Bronchial epithelial cell (primary cell): ENCODE measurements around the gene VIPR1. TPM values are rescaled to one million over a fixed set of nuclear protein-coding genes. Genes with fewer than 3 reads are reported as not detected.
A peak's percentile ranks its signal among the peaks of the same experiment; 100 is the strongest.

ENCODE experiments used
- DNase-seq: peaks from one replicate; pipeline ENCODE4 v3.0.0-alpha.2; 2010; ENCODE audit warnings: low read depth
- FAIRE-seq: peaks from 2 replicates; lab custom pipeline; 2011; peaks lifted over from hg19 to GRCh38; lab: Jason Lieb, UNC
- H3K27me3 ChIP-seq: 2 replicates; pipeline ENCODE4 v1.5.1; 2011; ENCODE audit warnings: low read length; ENCODE audit not compliant: control insufficient read depth, insufficient read depth
- H3K36me3 ChIP-seq: 2 replicates; pipeline ENCODE4 v1.5.1; 2011; ENCODE audit warnings: low read length; ENCODE audit not compliant: control insufficient read depth, insufficient read depth
- H3K4me3 ChIP-seq: 2 replicates; pipeline ENCODE4 v1.5.1; 2011; ENCODE audit warnings: mild to moderate bottlenecking, low read depth, low read length, control low read depth
- total RNA-seq: library from RNA; depleted of rRNA; stranded (reverse); fragments of >200 nt; gene quantifications from 2 replicates; pipeline ENCODE4 v1.2.1, GENCODE V29; 2014
- TF ChIP-seq, protein P1 (sequence below): IDR thresholded peaks from 2 replicates; pipeline ENCODE4 v1.5.1; 2011; ENCODE audit warnings: mild to moderate bottlenecking, moderate library complexity, low read length, control low read depth, inconsistent platforms; ENCODE audit not compliant: insufficient read depth, severe bottlenecking

Gene VIPR1
- total RNA-seq, 1 donor from 2014 or later = 5.8 TPM

DNA sequence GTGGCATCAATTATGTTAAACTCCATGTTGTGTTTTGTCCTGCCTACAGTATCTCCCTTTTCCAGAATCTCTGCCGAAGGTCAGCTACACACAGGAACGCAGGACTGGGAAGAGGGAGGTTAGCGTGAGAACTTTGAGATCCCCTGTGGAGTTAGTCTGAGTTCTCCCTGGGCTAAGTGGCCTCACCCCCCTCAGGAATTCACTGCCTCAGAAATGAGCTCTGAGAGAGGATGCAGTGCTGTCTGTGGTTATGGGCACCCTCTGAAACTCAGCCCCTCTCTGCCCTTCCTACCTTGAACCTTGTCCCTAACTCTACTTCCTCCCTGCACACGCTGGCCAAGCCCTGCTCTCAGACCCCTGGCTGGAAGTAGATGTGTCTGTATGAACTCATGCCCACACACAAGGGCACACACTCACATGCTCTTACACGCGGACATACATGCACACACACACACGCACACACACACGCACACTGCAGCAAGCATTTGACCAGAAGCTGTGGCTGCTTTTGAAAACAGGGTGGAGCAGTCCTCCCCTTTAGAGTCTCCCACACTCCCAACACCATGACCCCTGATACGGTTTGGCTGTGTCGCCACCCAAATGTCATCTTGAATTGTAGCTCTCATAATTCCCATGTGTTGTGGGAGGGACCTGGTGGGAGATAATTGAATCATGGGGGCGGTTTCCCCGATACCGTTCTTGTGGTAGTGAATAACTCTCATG lies 5.3 kb upstream of the VIPR1 start:
- Histone ChIP-seq H3K4me3 (no peak overlapping the region), H3K27me3 (peaks cover 4% of the 10 kb centered on the region), H3K36me3 (no peaks in the 10 kb centered on the region)
- TF ChIP-seq, protein P1, sequence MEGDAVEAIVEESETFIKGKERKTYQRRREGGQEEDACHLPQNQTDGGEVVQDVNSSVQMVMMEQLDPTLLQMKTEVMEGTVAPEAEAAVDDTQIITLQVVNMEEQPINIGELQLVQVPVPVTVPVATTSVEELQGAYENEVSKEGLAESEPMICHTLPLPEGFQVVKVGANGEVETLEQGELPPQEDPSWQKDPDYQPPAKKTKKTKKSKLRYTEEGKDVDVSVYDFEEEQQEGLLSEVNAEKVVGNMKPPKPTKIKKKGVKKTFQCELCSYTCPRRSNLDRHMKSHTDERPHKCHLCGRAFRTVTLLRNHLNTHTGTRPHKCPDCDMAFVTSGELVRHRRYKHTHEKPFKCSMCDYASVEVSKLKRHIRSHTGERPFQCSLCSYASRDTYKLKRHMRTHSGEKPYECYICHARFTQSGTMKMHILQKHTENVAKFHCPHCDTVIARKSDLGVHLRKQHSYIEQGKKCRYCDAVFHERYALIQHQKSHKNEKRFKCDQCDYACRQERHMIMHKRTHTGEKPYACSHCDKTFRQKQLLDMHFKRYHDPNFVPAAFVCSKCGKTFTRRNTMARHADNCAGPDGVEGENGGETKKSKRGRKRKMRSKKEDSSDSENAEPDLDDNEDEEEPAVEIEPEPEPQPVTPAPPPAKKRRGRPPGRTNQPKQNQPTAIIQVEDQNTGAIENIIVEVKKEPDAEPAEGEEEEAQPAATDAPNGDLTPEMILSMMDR = no peak
- DNase-seq (no peak), FAIRE-seq (peak; percentile 80)

- FAIRE-seq (peak; percentile 68), DNase-seq (no peak)
- Histone ChIP-seq H3K36me3 (no peaks in the 10 kb centered on the region), H3K4me3 (no peak overlapping the region), H3K27me3 (peaks cover 4% of the 10 kb centered on the region)
- TF ChIP-seq, protein P1 = no peak
Observed at GRCh38 chr3:42498034-42498433, 4.4 kb upstream of the VIPR1 start.

GRCh38 chr3:42498791-42499477 lies 3.5 kb upstream of the VIPR1 start:
- DNase-seq = no peak
- H3K27me3 ChIP-seq = peaks cover 4% of the 10 kb centered on the region

DNA sequence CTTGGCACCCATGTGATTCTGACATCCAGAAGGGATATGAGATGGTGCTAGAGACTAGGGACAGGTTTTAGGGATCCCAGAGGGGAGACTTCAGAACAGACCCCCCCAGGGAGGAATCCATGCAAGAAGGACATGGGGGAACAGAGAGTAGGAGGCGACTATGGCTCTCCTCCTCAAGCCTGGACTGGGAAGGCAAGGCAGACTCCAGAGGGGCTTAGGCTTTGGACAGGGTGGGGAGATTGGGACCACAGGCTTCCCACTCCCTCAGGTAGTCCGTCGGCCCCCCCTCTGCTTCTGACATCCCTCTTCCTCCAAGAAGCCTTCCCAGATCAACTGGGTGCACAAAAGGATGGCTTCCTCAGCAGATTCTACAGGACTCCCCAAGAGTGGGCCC lies 3.0 kb upstream of the VIPR1 start:
- DNase-seq = no peak
- FAIRE-seq = no peak
- H3K36me3 ChIP-seq = no peaks in the 10 kb centered on the region
- TF ChIP-seq, protein P1 = no peak
- H3K27me3 ChIP-seq = peaks cover 4% of the 10 kb centered on the region
- no peak overlapping the region for H3K4me3 ChIP-seq

More at GRCh38 chr3:42498791-42499477, 3.5 kb upstream of the VIPR1 start:
- TF ChIP-seq, protein P1 = no peak
- H3K36me3 ChIP-seq = no peaks in the 10 kb centered on the region
- FAIRE-seq = peak; percentile 13
- no peak overlapping the region for H3K4me3 ChIP-seq

GRCh38 chr3:42500091-42500490 lies 2.4 kb upstream of the VIPR1 start:
- Histone ChIP-seq H3K36me3 (no peaks in the 10 kb centered on the region), H3K4me3 (no peak overlapping the region), H3K27me3 (peaks cover 4% of the 10 kb centered on the region)
- TF ChIP-seq, protein P1 = no peak
- no peak for DNase-seq
- no peak for FAIRE-seq
